ENCODE data around the gene RAB6B.

DNA sequence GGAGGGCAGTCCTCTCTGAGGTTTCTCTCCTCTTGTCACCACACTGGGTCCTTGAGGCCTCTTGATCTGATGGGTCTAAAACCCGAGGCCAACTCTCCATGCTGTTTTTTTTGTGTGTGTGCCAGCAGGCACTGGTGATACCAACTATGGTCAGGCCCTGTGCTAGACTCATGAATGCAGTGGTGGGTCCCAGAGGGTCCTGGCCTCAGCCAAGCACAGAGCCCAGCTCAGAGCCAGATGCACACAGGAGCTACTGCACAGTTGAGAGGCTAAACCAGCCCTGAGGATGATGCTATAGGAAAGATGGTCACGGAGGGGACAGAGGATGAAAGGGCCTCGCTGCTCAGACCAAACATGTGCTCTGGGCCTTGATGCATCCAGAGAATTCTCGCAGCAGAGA lies 33.5 kb downstream of the RAB6B start:
- TF ChIP-seq, protein P1, sequence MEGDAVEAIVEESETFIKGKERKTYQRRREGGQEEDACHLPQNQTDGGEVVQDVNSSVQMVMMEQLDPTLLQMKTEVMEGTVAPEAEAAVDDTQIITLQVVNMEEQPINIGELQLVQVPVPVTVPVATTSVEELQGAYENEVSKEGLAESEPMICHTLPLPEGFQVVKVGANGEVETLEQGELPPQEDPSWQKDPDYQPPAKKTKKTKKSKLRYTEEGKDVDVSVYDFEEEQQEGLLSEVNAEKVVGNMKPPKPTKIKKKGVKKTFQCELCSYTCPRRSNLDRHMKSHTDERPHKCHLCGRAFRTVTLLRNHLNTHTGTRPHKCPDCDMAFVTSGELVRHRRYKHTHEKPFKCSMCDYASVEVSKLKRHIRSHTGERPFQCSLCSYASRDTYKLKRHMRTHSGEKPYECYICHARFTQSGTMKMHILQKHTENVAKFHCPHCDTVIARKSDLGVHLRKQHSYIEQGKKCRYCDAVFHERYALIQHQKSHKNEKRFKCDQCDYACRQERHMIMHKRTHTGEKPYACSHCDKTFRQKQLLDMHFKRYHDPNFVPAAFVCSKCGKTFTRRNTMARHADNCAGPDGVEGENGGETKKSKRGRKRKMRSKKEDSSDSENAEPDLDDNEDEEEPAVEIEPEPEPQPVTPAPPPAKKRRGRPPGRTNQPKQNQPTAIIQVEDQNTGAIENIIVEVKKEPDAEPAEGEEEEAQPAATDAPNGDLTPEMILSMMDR (conservative IDR thresholded peaks at IDR 0.05; ENCODE audit: low read depth, low read length) = no peak
- TF ChIP-seq EZH2 (IDR thresholded peaks at IDR 0.05; ENCODE audit: borderline replicate concordance, low read depth, low read length, poor library complexity, severe bottlenecking) = no peak
